WTC11 (cell line): Measurements from ENCODE around the gene FOXJ3.

Experiments used
- CTCF ChIP-seq: fragments of 200-600 bp; IDR thresholded peaks from 2 replicates; pipeline ENCODE4 v1.8.0; 2022; ENCODE audit warnings: antibody characterized with exemption
- JUN ChIP-seq: sonication (generic); formaldehyde crosslinking; IDR thresholded peaks from 2 replicates; pipeline ENCODE4 v1.8.0; 2023; ENCODE audit warnings: mild to moderate bottlenecking, missing genetic modification reagents
- TEAD4 ChIP-seq: sonication (generic); formaldehyde crosslinking; IDR thresholded peaks from 2 replicates; pipeline ENCODE4 v1.8.0; 2022; ENCODE audit warnings: mild to moderate bottlenecking, missing genetic modification reagents
- ZNF396 ChIP-seq: fragments of 250-450 bp; sonication (Bioruptor Pico); IDR thresholded peaks from 2 replicates; pipeline ENCODE4 v1.8.0; 2021; ENCODE audit warnings: mild to moderate bottlenecking, moderate library complexity, borderline replicate concordance
- TF ChIP-seq, protein P1 (sequence below): sonication (generic); formaldehyde crosslinking; IDR thresholded peaks from 2 replicates; pipeline ENCODE4 v1.8.0; 2022; ENCODE audit warnings: mild to moderate bottlenecking, missing genetic modification reagents

DNA sequence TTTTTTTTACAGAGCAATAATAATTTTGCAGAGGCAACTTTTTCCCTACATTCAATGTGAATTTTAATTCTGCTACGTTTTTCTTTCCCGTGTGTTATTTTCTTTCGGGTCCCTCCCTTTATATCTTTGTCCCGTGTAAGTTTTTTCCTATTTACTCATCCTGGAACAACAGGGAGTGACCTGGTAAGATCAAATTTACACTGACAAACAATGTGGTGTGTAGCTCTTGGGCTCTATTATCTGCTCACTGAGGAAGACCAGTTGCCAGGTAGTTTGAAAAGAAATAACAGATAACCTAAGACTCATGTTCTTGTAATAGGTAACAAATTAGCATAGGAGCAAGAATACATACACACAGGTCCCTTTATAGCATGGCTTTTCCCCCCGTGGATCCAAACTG, 136.8 kb downstream of the FOXJ3 start:
- no peak for TF ChIP-seq TEAD4 (CRISPR knock-in tag)
- TF ChIP-seq CTCF: no peak
- no peak for TF ChIP-seq ZNF396 (CRISPR knock-in tag)
- TF ChIP-seq, protein P1, sequence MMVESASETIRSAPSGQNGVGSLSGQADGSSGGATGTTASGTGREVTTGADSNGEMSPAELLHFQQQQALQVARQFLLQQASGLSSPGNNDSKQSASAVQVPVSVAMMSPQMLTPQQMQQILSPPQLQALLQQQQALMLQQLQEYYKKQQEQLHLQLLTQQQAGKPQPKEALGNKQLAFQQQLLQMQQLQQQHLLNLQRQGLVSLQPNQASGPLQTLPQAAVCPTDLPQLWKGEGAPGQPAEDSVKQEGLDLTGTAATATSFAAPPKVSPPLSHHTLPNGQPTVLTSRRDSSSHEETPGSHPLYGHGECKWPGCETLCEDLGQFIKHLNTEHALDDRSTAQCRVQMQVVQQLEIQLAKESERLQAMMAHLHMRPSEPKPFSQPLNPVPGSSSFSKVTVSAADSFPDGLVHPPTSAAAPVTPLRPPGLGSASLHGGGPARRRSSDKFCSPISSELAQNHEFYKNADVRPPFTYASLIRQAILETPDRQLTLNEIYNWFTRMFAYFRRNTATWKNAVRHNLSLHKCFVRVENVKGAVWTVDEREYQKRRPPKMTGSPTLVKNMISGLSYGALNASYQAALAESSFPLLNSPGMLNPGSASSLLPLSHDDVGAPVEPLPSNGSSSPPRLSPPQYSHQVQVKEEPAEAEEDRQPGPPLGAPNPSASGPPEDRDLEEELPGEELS: no peak
- TF ChIP-seq JUN (CRISPR knock-in tag): no peak
